CD4-positive, alpha-beta memory T cell (primary cell): ENCODE data around the gene SPRY1. TPM values are rescaled to one million over a fixed set of nuclear protein-coding genes. Genes with fewer than 3 reads are reported as not detected.

ENCODE experiments used
- CTCF ChIA-PET: fragments of 350-600 bp; sonication (Branson Sonifier 250); formaldehyde crosslinking; loops from one replicate; lab custom pipeline; 2021; ENCODE audit warnings: inconsistent platforms; ENCODE audit not compliant: partially characterized antibody; lab: Charles Lee
- POLR2A ChIA-PET: fragments of 350-600 bp; sonication (Branson Sonifier 250); formaldehyde crosslinking; loops from one replicate; lab custom pipeline; 2021; ENCODE audit not compliant: partially characterized antibody; lab: Charles Lee
- DNase-seq, 5 donors: peaks; one replicate each; pipeline versions ENCODE4 v3.0.0 to v3.0.0-alpha.2; 2020 to 2022; ENCODE audit warnings: mixed read lengths in 1 of 5
- H3K27ac ChIP-seq: one replicate; pipeline ENCODE4 v1.7.0; 2013; ENCODE audit warnings: low read depth, low read length
- H3K27me3 ChIP-seq: 2 replicates; pipeline ENCODE4 v1.7.0; 2013; ENCODE audit warnings: mild to moderate bottlenecking, low read length, moderate library complexity; ENCODE audit not compliant: insufficient read depth
- H3K36me3 ChIP-seq: 2 replicates; pipeline ENCODE4 v1.7.0; 2013; ENCODE audit warnings: mild to moderate bottlenecking, low read length, moderate library complexity; ENCODE audit not compliant: insufficient read depth
- H3K4me1 ChIP-seq: 2 replicates; pipeline ENCODE4 v1.7.0; 2013; ENCODE audit warnings: mild to moderate bottlenecking, low read length, moderate library complexity; ENCODE audit not compliant: insufficient read depth
- H3K4me3 ChIP-seq, 2 donors: one replicate each; pipeline ENCODE4 v1.7.0; 2013; ENCODE audit warnings: low read length in 2 of 2, mild to moderate bottlenecking in 1 of 2
- H3K9me3 ChIP-seq, 2 donors: one replicate each; pipeline ENCODE4 v1.7.0; 2013; ENCODE audit warnings: low read length in 2 of 2, control low read depth in 1 of 2; ENCODE audit not compliant: control insufficient read depth in 1 of 2
- H3K27ac Mint-ChIP-seq, 7 donors: one replicate each; pipeline ENCODE4 v1.8.0; 2020 to 2021; ENCODE audit warnings: mixed read lengths in 7 of 7, mild to moderate bottlenecking in 6 of 7, inconsistent platforms in 3 of 7, moderate library complexity in 3 of 7
- H3K27me3 Mint-ChIP-seq, 2 donors: one replicate each; pipeline ENCODE4 v1.8.0; 2020 to 2021; ENCODE audit warnings: mixed read lengths in 2 of 2
- H3K36me3 Mint-ChIP-seq, 2 donors: one replicate each; pipeline ENCODE4 v1.8.0; 2020 to 2021; ENCODE audit warnings: mixed read lengths in 2 of 2, inconsistent platforms in 1 of 2, mild to moderate bottlenecking in 1 of 2
- H3K4me1 Mint-ChIP-seq, 4 donors: one replicate each; pipeline ENCODE4 v1.8.0; 2020 to 2021; ENCODE audit warnings: mixed read lengths in 4 of 4, mild to moderate bottlenecking in 1 of 4
- H3K4me3 Mint-ChIP-seq, 8 donors: one replicate each; pipeline ENCODE4 v1.8.0; 2020 to 2021; ENCODE audit warnings: mixed read lengths in 8 of 8, mild to moderate bottlenecking in 7 of 8, moderate library complexity in 6 of 8, inconsistent platforms in 3 of 8
- H3K9me3 Mint-ChIP-seq, 8 donors: one replicate each; pipeline ENCODE4 v1.8.0; 2020 to 2021; ENCODE audit warnings: mixed read lengths in 8 of 8, mild to moderate bottlenecking in 5 of 8, inconsistent platforms in 3 of 8, moderate library complexity in 1 of 8
- intact Hi-C: fragments of 100-400 bp; cut with micrococcal nuclease; formaldehyde crosslinking; loops from one replicate; pipeline ENCODE4 v1.15.1; 2023
- polyA plus RNA-seq, 2 donors: library from polyadenylated mRNA; unstranded; fragments of 300-500 nt; fragmentation: Illumina TruSeq; gene quantifications; one replicate each; pipeline ENCODE4 v1.2.3, GENCODE V29; 2021
- total RNA-seq, 2 experiments: library from RNA; stranded (reverse); gene quantifications; one replicate each; pipeline ENCODE4 v1.2.3, GENCODE V29; 2021

The SPRY1 gene
- total and polyA plus RNA-seq, 4 experiments from 2014 or later = 4.4 to 8.2 (median 6.1) TPM

- intact Hi-C loops = no loop called here
- Histone ChIP-seq H3K36me3 (no peaks in the 10 kb centered on the region), H3K4me3 (no peak overlapping the region), H3K4me1 (no peaks in the 10 kb centered on the region), H3K27ac (no peak overlapping the region), H3K27me3 (no peaks in the 10 kb centered on the region), H3K9me3 (no peaks in the 10 kb centered on the region)
- H3K4me1 Mint-ChIP-seq = no peaks in the 10 kb centered on the region
- no peak overlapping the region for H3K4me3 Mint-ChIP-seq
- no peaks in the 10 kb centered on the region for H3K36me3 Mint-ChIP-seq
- H3K9me3 Mint-ChIP-seq = peaks cover 0 to 3% (median 0%) of the 10 kb centered on the region in 8 donors
- H3K27me3 Mint-ChIP-seq = peaks cover 4 to 9% of the 10 kb centered on the region in 2 donors
- ChIA-PET POLR2A (no interaction called here), CTCF (no interaction called here)
- no peak for DNase-seq
- no peak overlapping the region for H3K27ac Mint-ChIP-seq
These were observed 34.5 kb upstream of the SPRY1 start for GRCh38 chr4:123362103-123362502.

- Mint-ChIP-seq H3K27ac (no peak overlapping the region), H3K36me3 (no peaks in the 10 kb centered on the region), H3K4me3 (no peak overlapping the region), H3K4me1 (no peaks in the 10 kb centered on the region), H3K27me3 (peaks cover 1 to 9% of the 10 kb centered on the region in 2 donors), H3K9me3 (peaks cover 0 to 3% (median 0%) of the 10 kb centered on the region in 8 donors)
- Histone ChIP-seq H3K27me3 (no peaks in the 10 kb centered on the region), H3K4me1 (no peaks in the 10 kb centered on the region), H3K36me3 (no peaks in the 10 kb centered on the region), H3K4me3 (no peak overlapping the region), H3K27ac (no peak overlapping the region), H3K9me3 (no peaks in the 10 kb centered on the region)
- intact Hi-C loops = no loop called here
- no peak for DNase-seq
- CTCF ChIA-PET = no interaction called here
- POLR2A ChIA-PET = no interaction called here
These were observed 32.9 kb upstream of the SPRY1 start for GRCh38 chr4:123363729-123364128.

- no peaks in the 10 kb centered on the region for H3K27me3 ChIP-seq
- no peaks in the 10 kb centered on the region for H3K4me1 Mint-ChIP-seq
- ChIA-PET CTCF (no interaction called here), POLR2A (no interaction called here)
- intact Hi-C loops = no loop called here
- no peak overlapping the region for H3K4me3 Mint-ChIP-seq
- H3K27me3 Mint-ChIP-seq = peaks cover 1 to 4% of the 10 kb centered on the region in 2 donors
- H3K9me3 ChIP-seq = no peaks in the 10 kb centered on the region
- DNase-seq = no peak
- H3K36me3 Mint-ChIP-seq = no peaks in the 10 kb centered on the region
- H3K4me3 ChIP-seq = no peak overlapping the region
- H3K4me1 ChIP-seq = no peaks in the 10 kb centered on the region
- no peak overlapping the region for H3K27ac ChIP-seq
- no peaks in the 10 kb centered on the region for H3K36me3 ChIP-seq
- no peak overlapping the region for H3K27ac Mint-ChIP-seq
- H3K9me3 Mint-ChIP-seq = peaks cover 0 to 3% (median 0%) of the 10 kb centered on the region in 8 donors
These were observed 31.7 kb upstream of the SPRY1 start for GRCh38 chr4:123364906-123365305.

- peaks cover 1 to 2% of the 10 kb centered on the region in 2 donors for H3K27me3 Mint-ChIP-seq
- Histone ChIP-seq H3K9me3 (no peaks in the 10 kb centered on the region), H3K4me3 (no peak overlapping the region), H3K36me3 (no peaks in the 10 kb centered on the region), H3K4me1 (no peaks in the 10 kb centered on the region), H3K27ac (no peak overlapping the region), H3K27me3 (no peaks in the 10 kb centered on the region)
- H3K9me3 Mint-ChIP-seq = peaks cover 0 to 3% (median 0%) of the 10 kb centered on the region in 8 donors
- CTCF ChIA-PET = no interaction called here
- H3K27ac Mint-ChIP-seq = no peak overlapping the region
- no peaks in the 10 kb centered on the region for H3K4me1 Mint-ChIP-seq
- no peak overlapping the region for H3K4me3 Mint-ChIP-seq
- POLR2A ChIA-PET = no interaction called here
- DNase-seq = no peak
- H3K36me3 Mint-ChIP-seq = no peaks in the 10 kb centered on the region
- intact Hi-C loops = no loop called here
These were observed 31.2 kb upstream of the SPRY1 start for GRCh38 chr4:123365412-123365811.

DNA sequence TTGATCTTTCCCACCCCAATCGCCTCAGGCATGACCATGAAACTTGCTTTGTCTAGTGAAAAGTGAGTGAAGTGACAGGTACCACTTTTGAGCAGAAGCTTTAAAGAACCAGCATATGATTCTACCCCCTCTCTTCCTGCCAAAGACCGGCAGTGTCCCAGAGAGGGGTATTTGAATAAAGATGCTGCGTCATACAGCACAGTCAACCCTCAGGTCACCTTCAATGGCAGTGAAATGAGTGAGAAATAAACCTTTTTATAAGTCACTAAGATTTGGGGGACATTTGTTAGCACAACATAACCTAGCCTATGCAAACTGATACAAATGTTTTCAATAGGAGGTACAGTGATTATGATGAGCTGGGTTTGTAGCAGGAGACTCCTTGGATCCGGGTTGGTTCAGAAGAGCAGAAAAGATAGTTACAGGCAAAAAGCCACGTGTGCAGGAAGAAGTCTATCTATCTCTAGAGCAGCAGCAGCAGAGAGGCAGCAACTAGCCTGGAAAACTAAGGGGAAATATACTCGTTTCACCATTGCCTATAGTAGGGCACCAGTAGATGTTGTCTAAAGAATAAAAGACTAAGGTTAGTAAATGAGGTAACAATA lies 30.3 kb upstream of the SPRY1 start:
- no peak for DNase-seq
- Mint-ChIP-seq H3K4me1 (no peaks in the 10 kb centered on the region), H3K27ac (no peak overlapping the region), H3K4me3 (no peak overlapping the region), H3K36me3 (no peaks in the 10 kb centered on the region), H3K9me3 (peaks cover 0 to 3% (median 0%) of the 10 kb centered on the region in 8 donors), H3K27me3 (peaks cover 1 to 2% of the 10 kb centered on the region in 2 donors)
- Histone ChIP-seq H3K27ac (no peak overlapping the region), H3K4me1 (no peaks in the 10 kb centered on the region), H3K9me3 (no peaks in the 10 kb centered on the region), H3K4me3 (no peak overlapping the region), H3K36me3 (no peaks in the 10 kb centered on the region), H3K27me3 (no peaks in the 10 kb centered on the region)
- ChIA-PET CTCF (no interaction called here), POLR2A (no interaction called here)
- intact Hi-C loops = no loop called here

DNA sequence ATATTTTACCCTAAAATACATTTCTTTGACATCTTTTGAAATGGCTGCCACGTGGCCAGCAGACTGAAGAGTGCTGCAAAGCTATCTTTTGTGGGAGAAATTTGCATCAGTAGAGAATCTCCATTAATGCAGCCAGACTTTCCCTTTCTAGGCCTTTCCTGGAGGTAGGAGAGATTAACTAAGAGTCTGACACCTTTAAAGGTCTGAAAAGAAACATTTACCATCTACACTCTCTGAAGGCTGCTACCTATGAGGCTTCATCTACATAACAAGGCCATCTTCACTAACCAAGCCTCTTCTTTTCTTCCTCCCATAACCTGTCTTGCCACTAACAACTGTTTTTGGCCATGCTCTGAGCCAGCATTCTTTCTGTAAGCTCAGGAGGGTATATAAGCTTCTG lies 17.8 kb upstream of the SPRY1 start:
- Mint-ChIP-seq H3K27ac (no peak overlapping the region), H3K27me3 (peaks cover 13% of the 10 kb centered on the region in 2 donors), H3K9me3 (peaks cover 0 to 2% (median 0%) of the 10 kb centered on the region in 8 donors), H3K4me3 (no peak overlapping the region), H3K36me3 (no peaks in the 10 kb centered on the region), H3K4me1 (no peaks in the 10 kb centered on the region)
- Histone ChIP-seq H3K4me3 (no peak overlapping the region), H3K27me3 (no peaks in the 10 kb centered on the region), H3K36me3 (no peaks in the 10 kb centered on the region), H3K27ac (no peak overlapping the region), H3K9me3 (no peaks in the 10 kb centered on the region), H3K4me1 (no peaks in the 10 kb centered on the region)
- ChIA-PET POLR2A (no interaction called here), CTCF (no interaction called here)
- intact Hi-C loops = no loop called here
- no peak for DNase-seq

DNA sequence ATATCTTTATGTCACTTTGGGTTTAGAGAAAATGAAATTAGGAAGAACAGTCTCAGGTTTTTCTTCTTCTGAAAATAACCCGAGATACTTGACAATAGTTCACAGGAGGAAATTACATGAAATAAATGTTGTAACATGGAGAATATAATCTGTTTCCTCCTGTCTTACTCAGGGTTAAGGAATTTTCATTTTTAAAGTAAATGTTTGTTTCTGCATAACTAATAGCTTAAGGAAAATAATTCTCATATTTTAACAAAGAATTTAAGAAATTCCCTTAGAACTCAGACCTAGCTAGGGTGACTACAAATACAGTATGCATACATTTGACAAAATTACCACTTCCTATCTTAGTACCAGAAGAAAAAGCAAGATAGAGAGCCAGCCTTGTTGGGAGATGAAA lies 17.2 kb upstream of the SPRY1 start:
- no peak overlapping the region for H3K4me3 ChIP-seq
- peaks cover 13% of the 10 kb centered on the region in 2 donors for H3K27me3 Mint-ChIP-seq
- ChIA-PET POLR2A (no interaction called here), CTCF (no interaction called here)
- H3K27ac ChIP-seq = no peak overlapping the region
- no peaks in the 10 kb centered on the region for H3K9me3 ChIP-seq
- no peaks in the 10 kb centered on the region for H3K36me3 ChIP-seq
- no peak for DNase-seq
- H3K27ac Mint-ChIP-seq = no peak overlapping the region
- no peaks in the 10 kb centered on the region for H3K4me1 ChIP-seq
- no peaks in the 10 kb centered on the region for H3K36me3 Mint-ChIP-seq
- peaks cover 0 to 2% (median 0%) of the 10 kb centered on the region in 8 donors for H3K9me3 Mint-ChIP-seq
- H3K4me1 Mint-ChIP-seq = no peaks in the 10 kb centered on the region
- intact Hi-C loops = no loop called here
- H3K4me3 Mint-ChIP-seq = no peak overlapping the region
- no peaks in the 10 kb centered on the region for H3K27me3 ChIP-seq
